ENCODE results near the gene NLRP6.

NLRP6 gene

DNA sequence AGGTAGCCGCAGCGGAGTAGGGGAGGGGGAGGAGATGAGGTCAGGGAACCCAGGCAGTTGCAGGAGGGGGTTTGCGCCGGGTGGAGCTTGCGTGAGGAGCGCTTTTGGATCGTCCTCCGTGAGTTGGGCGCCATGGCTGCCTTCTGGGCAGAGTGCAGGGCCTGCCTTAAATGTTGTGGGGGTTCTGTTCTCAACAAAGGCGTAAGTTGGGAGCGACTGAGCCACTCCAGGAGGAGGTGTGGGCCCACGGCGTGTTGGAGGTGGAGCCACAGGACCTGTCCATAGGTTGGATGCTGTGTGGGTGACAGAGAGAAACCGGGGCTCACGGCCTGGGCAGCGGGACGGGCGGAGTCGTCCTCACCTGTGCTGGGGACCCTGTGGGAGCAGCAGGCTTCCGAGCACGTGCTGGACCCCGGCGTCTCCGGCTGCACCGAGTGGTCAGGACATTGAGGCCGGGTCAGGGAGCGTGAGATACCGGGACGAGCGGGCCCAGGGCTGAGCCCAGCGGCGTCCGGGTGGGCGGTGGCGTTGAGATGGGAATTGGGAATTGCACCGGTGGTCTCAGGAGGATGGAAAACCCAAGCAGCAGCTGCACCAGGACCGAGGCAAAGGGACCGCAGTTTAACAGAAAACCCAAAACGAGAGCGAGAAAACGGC, 9.7 kb downstream of the NLRP6 start:
- H3K4me3 ChIP-seq (ENCODE audit: low read depth, low read length), result peak overlapping the region; percentile 43
- DNase-seq (ENCODE audit: low read depth), result no peak
- TF ChIP-seq, protein P1, sequence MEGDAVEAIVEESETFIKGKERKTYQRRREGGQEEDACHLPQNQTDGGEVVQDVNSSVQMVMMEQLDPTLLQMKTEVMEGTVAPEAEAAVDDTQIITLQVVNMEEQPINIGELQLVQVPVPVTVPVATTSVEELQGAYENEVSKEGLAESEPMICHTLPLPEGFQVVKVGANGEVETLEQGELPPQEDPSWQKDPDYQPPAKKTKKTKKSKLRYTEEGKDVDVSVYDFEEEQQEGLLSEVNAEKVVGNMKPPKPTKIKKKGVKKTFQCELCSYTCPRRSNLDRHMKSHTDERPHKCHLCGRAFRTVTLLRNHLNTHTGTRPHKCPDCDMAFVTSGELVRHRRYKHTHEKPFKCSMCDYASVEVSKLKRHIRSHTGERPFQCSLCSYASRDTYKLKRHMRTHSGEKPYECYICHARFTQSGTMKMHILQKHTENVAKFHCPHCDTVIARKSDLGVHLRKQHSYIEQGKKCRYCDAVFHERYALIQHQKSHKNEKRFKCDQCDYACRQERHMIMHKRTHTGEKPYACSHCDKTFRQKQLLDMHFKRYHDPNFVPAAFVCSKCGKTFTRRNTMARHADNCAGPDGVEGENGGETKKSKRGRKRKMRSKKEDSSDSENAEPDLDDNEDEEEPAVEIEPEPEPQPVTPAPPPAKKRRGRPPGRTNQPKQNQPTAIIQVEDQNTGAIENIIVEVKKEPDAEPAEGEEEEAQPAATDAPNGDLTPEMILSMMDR (IDR thresholded peaks at IDR 0.05; ENCODE audit: insufficient read depth, low read depth, low read length, missing control alignments), result no peak

- TF ChIP-seq, protein P1 (IDR thresholded peaks at IDR 0.05; ENCODE audit: insufficient read depth, low read depth, low read length, missing control alignments), result no peak
- peak within 1 kb of the TSS; percentile 51 for H3K4me3 ChIP-seq (ENCODE audit: low read depth, low read length)
- peak; percentile 75 for DNase-seq (ENCODE audit: low read depth)
Observed at GRCh38 chr11:288478-289397, 10.5 kb downstream of the NLRP6 start, which contains the start of gene PGGHG. Gene PGGHG, plus strand, starts transcription at chr11:289126. Its CDS starts 691 bp downstream, at chr11:289817.

- no peak for DNase-seq (ENCODE audit: low read depth)
- H3K4me3 ChIP-seq (ENCODE audit: low read depth, low read length), result peak overlapping the region; percentile 51
- TF ChIP-seq, protein P1 (IDR thresholded peaks at IDR 0.05; ENCODE audit: insufficient read depth, low read depth, low read length, missing control alignments), result no peak
Observed at GRCh38 chr11:289398-289711, 11.1 kb downstream of the NLRP6 start.

DNA sequence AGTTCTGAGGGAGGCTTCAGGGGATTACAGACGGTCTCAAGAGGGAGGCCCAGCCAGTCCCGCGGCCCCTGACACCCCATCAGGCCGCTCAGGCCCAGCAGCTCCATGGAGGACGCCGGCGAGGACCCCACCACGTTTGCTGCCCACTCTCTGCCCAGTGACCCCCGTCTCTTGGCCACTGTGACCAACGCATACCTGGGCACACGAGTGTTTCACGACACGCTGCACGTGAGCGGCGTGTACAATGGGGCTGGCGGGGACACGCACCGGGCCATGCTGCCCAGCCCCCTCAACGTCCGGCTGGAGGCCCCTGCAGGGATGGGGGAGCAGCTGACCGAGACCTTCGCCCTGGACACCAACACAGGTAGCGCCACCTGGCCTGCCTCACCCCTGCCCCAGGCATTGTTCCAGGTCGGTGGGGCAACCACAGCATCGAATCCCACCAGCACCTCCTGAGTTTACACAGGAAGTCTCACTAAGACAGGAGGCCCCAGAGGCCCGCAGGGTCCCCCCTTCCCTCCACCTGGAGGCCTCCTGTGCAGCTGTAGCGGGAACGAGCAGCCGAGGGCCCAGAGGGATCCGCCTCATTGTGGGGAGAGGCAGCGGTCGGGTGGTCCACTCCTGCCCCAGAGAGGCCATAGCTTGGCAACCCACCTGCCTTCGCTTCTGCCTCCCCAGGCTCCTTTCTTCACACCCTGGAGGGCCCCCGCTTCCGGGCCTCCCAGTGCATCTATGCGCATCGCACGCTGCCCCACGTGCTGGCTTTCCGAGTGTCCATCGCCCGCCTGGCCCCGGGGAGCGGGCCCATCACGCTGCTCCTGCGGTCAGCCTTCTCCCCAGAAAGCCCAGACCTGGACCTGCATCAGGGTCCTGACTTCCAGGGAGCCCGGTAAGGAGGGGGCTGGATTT, 11.8 kb downstream of the NLRP6 start:
- H3K4me3 ChIP-seq (ENCODE audit: low read depth, low read length), result peak overlapping the region; percentile 51
- TF ChIP-seq, protein P1 (IDR thresholded peaks at IDR 0.05; ENCODE audit: insufficient read depth, low read depth, low read length, missing control alignments), result no peak

GRCh38 chr11:290621-291231, 12.5 kb downstream of the NLRP6 start:
- DNase-seq (ENCODE audit: low read depth), result no peak
- TF ChIP-seq, protein P1 (IDR thresholded peaks at IDR 0.05; ENCODE audit: insufficient read depth, low read depth, low read length, missing control alignments), result no peak
- no peak overlapping the region for H3K4me3 ChIP-seq (ENCODE audit: low read depth, low read length)

More for the DNA sequence above, 11.8 kb downstream of the NLRP6 start:
- DNase-seq (ENCODE audit: low read depth), result no peak

Data from GM12865 (cell line).